ENCODE results near the gene TMIE.

Gene TMIE

GRCh38 chr3:46669191-46669999, 31.8 kb upstream of the TMIE start:
- DNase-seq: no peak

GRCh38 chr3:46670000-46670890, 30.9 kb upstream of the TMIE start:
- DNase-seq: no peak

- no peak for DNase-seq
These were observed 30.2 kb upstream of the TMIE start for GRCh38 chr3:46670891-46671427.

- no peak for DNase-seq
These were observed 29.4 kb upstream of the TMIE start for GRCh38 chr3:46671541-46672348.

- no peak for DNase-seq
These were observed 28.9 kb upstream of the TMIE start for GRCh38 chr3:46672349-46672695.

GRCh38 chr3:46673151-46674030, 27.8 kb upstream of the TMIE start:
- DNase-seq: no peak

- no peak for DNase-seq
These were observed 27.0 kb upstream of the TMIE start for GRCh38 chr3:46674031-46674845.

- no peak for DNase-seq
These were observed 25.8 kb upstream of the TMIE start for GRCh38 chr3:46675426-46675825.

- peak; percentile 65 for DNase-seq
These were observed 25.2 kb upstream of the TMIE start for GRCh38 chr3:46675843-46676567.

GRCh38 chr3:46676601-46677410, 24.4 kb upstream of the TMIE start:
- no peak for DNase-seq

- DNase-seq: no peak
These were observed 23.8 kb upstream of the TMIE start for GRCh38 chr3:46677411-46677726.

- DNase-seq: no peak
These were observed 22.9 kb upstream of the TMIE start for GRCh38 chr3:46678280-46678679.

- DNase-seq: no peak
These were observed 21.5 kb upstream of the TMIE start for GRCh38 chr3:46679681-46680080.

GRCh38 chr3:46680298-46680826, 20.8 kb upstream of the TMIE start:
- no peak for DNase-seq

- no peak for DNase-seq
These were observed 19.8 kb upstream of the TMIE start for GRCh38 chr3:46681387-46681786.

- DNase-seq: no peak
These were observed 19.2 kb upstream of the TMIE start for GRCh38 chr3:46681856-46682540.

GRCh38 chr3:46682974-46683373, 18.2 kb upstream of the TMIE start:
- no peak for DNase-seq

GRCh38 chr3:46684891-46685290, 16.3 kb upstream of the TMIE start:
- DNase-seq: no peak

GRCh38 chr3:46685446-46685845, 15.7 kb upstream of the TMIE start:
- no peak for DNase-seq

All from HCEC 1CT (cell line).